ENCODE measurements around the gene LHPP.
"Not testable (repeated sequence)": the region's sequence is repeated elsewhere in the genome, so short reads cannot be mapped to it uniquely, and the experiment has no call there.

The LHPP gene

GRCh38 chr10:124543971-124544370 lies 82.3 kb downstream of the LHPP start:
- no peak overlapping the region for H3K4me3 ChIP-seq (ENCODE audit: control insufficient read depth, low read depth, low read length)
- DNase-seq (ENCODE audit: low read depth) = no peak
- TF ChIP-seq CTCF (IDR thresholded peaks at IDR 0.05; ENCODE audit: control insufficient read depth, insufficient read depth, low read depth, low read length, missing control alignments) = no peak

- H3K4me3 ChIP-seq (ENCODE audit: control insufficient read depth, low read depth, low read length) = no peak overlapping the region
- no peak for DNase-seq (ENCODE audit: low read depth)
- TF ChIP-seq CTCF (IDR thresholded peaks at IDR 0.05; ENCODE audit: control insufficient read depth, insufficient read depth, low read depth, low read length, missing control alignments) = no peak
Measured at GRCh38 chr10:124544711-124545110, 83.1 kb downstream of the LHPP start.

DNA sequence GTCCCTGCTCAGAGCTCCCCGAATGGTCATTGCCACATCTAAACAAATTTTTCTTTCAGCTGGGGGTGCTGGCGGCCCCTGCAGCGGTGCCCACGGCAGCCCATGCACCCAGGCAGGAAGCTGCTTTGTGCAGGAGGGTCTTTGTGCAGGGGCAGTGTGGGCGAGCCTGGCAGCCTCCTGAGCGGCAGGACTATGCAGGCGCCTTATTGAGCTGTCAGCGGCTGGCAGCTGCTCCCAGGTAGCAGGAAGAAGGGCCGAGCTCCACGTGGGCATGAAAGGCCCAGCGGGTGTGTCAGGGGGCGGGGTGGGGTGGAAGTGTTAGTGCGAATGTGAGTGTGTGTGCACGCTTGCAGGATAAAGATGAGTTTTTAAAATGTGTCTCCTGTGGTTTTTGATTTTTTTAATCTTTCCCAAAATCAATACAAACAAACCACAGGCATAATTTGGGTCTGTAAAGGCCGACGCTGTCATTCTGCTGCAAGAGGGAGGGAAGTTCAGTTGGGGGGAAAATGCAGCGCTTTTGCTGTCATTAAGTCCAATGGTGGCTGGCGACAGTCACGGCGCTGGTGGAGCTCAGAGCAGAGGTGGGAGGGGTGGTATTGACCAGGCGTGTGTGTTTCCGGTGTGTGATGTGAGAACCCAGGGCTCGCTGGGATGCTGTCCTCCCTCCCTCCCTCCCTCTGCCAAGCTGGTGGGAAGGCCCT lies 83.9 kb downstream of the LHPP start:
- DNase-seq (ENCODE audit: low read depth) = no peak
- TF ChIP-seq CTCF (IDR thresholded peaks at IDR 0.05; ENCODE audit: control insufficient read depth, insufficient read depth, low read depth, low read length, missing control alignments) = no peak
- H3K4me3 ChIP-seq (ENCODE audit: control insufficient read depth, low read depth, low read length) = no peak overlapping the region

GRCh38 chr10:124546055-124546369 lies 84.4 kb downstream of the LHPP start:
- no peak for DNase-seq (ENCODE audit: low read depth)
- TF ChIP-seq CTCF (IDR thresholded peaks at IDR 0.05; ENCODE audit: control insufficient read depth, insufficient read depth, low read depth, low read length, missing control alignments) = no peak
- H3K4me3 ChIP-seq (ENCODE audit: control insufficient read depth, low read depth, low read length) = no peak overlapping the region

- TF ChIP-seq CTCF (IDR thresholded peaks at IDR 0.05; ENCODE audit: control insufficient read depth, insufficient read depth, low read depth, low read length, missing control alignments) = no peak
- H3K4me3 ChIP-seq (ENCODE audit: control insufficient read depth, low read depth, low read length) = no peak overlapping the region
- no peak for DNase-seq (ENCODE audit: low read depth)
Measured at GRCh38 chr10:124546957-124547646, 85.5 kb downstream of the LHPP start.

GRCh38 chr10:124547647-124548168 lies 86.1 kb downstream of the LHPP start:
- no peak overlapping the region for H3K4me3 ChIP-seq (ENCODE audit: control insufficient read depth, low read depth, low read length)
- TF ChIP-seq CTCF (IDR thresholded peaks at IDR 0.05; ENCODE audit: control insufficient read depth, insufficient read depth, low read depth, low read length, missing control alignments) = no peak
- no peak for DNase-seq (ENCODE audit: low read depth)

- DNase-seq (ENCODE audit: low read depth); H3K4me3 ChIP-seq (ENCODE audit: control insufficient read depth, low read depth, low read length): not testable (repeated sequence)
Measured at GRCh38 chr10:124549171-124549570, 87.5 kb downstream of the LHPP start.

All from AG09309 (cell line).